IPS-15b (cell line): ENCODE results near the gene ELAPOR1.

ENCODE experiments used
- H3K27me3 ChIP-seq: one replicate; pipeline ENCODE4 v1.6.1; 2013; ENCODE audit warnings: low read length; ENCODE audit not compliant: control insufficient read depth, insufficient read depth
- H3K36me3 ChIP-seq: one replicate; pipeline ENCODE4 v1.6.1; 2013; ENCODE audit warnings: low read length; ENCODE audit not compliant: control insufficient read depth, insufficient read depth
- H3K4me1 ChIP-seq: one replicate; pipeline ENCODE4 v1.6.1; 2013; ENCODE audit warnings: mild to moderate bottlenecking, low read length; ENCODE audit not compliant: control insufficient read depth, insufficient read depth
- H3K4me3 ChIP-seq: one replicate; pipeline ENCODE4 v1.5.1; 2013; ENCODE audit warnings: low read depth, low read length
- H3K9ac ChIP-seq: one replicate; pipeline ENCODE4 v1.6.1; 2013; ENCODE audit warnings: low read depth, mild to moderate bottlenecking, low read length
- H3K9me3 ChIP-seq: one replicate; pipeline ENCODE4 v1.6.1; 2013; ENCODE audit warnings: mild to moderate bottlenecking, low read length; ENCODE audit not compliant: control insufficient read depth, insufficient read depth

The ELAPOR1 gene

GRCh38 chr1:109104364-109105151, 9.4 kb upstream of the ELAPOR1 start:
- Histone ChIP-seq H3K4me1 (no peaks in the 10 kb centered on the region), H3K9me3 (no peaks in the 10 kb centered on the region), H3K36me3 (no peaks in the 10 kb centered on the region), H3K9ac (no peak overlapping the region), H3K27me3 (peaks cover 9% of the 10 kb centered on the region), H3K4me3 (no peak overlapping the region)

- Histone ChIP-seq H3K9ac (no peak overlapping the region), H3K4me3 (no peak overlapping the region), H3K4me1 (no peaks in the 10 kb centered on the region), H3K36me3 (no peaks in the 10 kb centered on the region), H3K27me3 (peaks cover 21% of the 10 kb centered on the region), H3K9me3 (no peaks in the 10 kb centered on the region)
Measured at GRCh38 chr1:109105881-109106280, 8.0 kb upstream of the ELAPOR1 start.

- H3K4me1 ChIP-seq = no peaks in the 10 kb centered on the region
- H3K27me3 ChIP-seq = peaks cover 36% of the 10 kb centered on the region
- H3K36me3 ChIP-seq = no peaks in the 10 kb centered on the region
- no peaks in the 10 kb centered on the region for H3K9me3 ChIP-seq
- H3K4me3 ChIP-seq = no peak overlapping the region
- no peak overlapping the region for H3K9ac ChIP-seq
Measured at GRCh38 chr1:109107785-109108184, 6.1 kb upstream of the ELAPOR1 start.

- H3K27me3 ChIP-seq = peaks cover 57% of the 10 kb centered on the region
Measured at GRCh38 chr1:109109906-109110305, 4.0 kb upstream of the ELAPOR1 start.

GRCh38 chr1:109111386-109112055, 2.4 kb upstream of the ELAPOR1 start:
- H3K9me3 ChIP-seq = no peaks in the 10 kb centered on the region
- no peak overlapping the region for H3K9ac ChIP-seq
- no peaks in the 10 kb centered on the region for H3K4me1 ChIP-seq
- H3K27me3 ChIP-seq = peaks cover 66% of the 10 kb centered on the region
- no peak overlapping the region for H3K4me3 ChIP-seq
- H3K36me3 ChIP-seq = no peaks in the 10 kb centered on the region

More at GRCh38 chr1:109109906-109110305, 4.0 kb upstream of the ELAPOR1 start:
- Histone ChIP-seq H3K4me3 (no peak overlapping the region), H3K9me3 (no peaks in the 10 kb centered on the region), H3K9ac (no peak overlapping the region), H3K36me3 (no peaks in the 10 kb centered on the region), H3K4me1 (no peaks in the 10 kb centered on the region)

GRCh38 chr1:109112056-109112651, 1.8 kb upstream of the ELAPOR1 start:
- Histone ChIP-seq H3K4me1 (no peaks in the 10 kb centered on the region), H3K36me3 (no peaks in the 10 kb centered on the region), H3K9me3 (no peaks in the 10 kb centered on the region), H3K27me3 (peaks cover 65% of the 10 kb centered on the region), H3K4me3 (no peak overlapping the region), H3K9ac (no peak overlapping the region)

GRCh38 chr1:109112652-109113285, 1.1 kb upstream of the ELAPOR1 start:
- Histone ChIP-seq H3K27me3 (peaks cover 65% of the 10 kb centered on the region), H3K9me3 (no peaks in the 10 kb centered on the region), H3K4me3 (peak overlapping the region; percentile 75), H3K9ac (no peak overlapping the region), H3K4me1 (no peaks in the 10 kb centered on the region), H3K36me3 (no peaks in the 10 kb centered on the region)

- Histone ChIP-seq H3K9ac (no peak overlapping the region), H3K36me3 (no peaks in the 10 kb centered on the region), H3K4me1 (no peaks in the 10 kb centered on the region), H3K9me3 (no peaks in the 10 kb centered on the region), H3K4me3 (peak overlapping the region; percentile 75), H3K27me3 (peaks cover 60% of the 10 kb centered on the region)
Measured at GRCh38 chr1:109114342-109114674, 393 bp downstream of the ELAPOR1 start.

- Histone ChIP-seq H3K9ac (no peak overlapping the region), H3K27me3 (peaks cover 49% of the 10 kb centered on the region), H3K9me3 (no peaks in the 10 kb centered on the region), H3K4me1 (no peaks in the 10 kb centered on the region), H3K4me3 (no peak overlapping the region), H3K36me3 (no peaks in the 10 kb centered on the region)
Measured at GRCh38 chr1:109115685-109116084, 1.8 kb downstream of the ELAPOR1 start.

- H3K27me3 ChIP-seq = peaks cover 44% of the 10 kb centered on the region
- H3K36me3 ChIP-seq = no peaks in the 10 kb centered on the region
- H3K9ac ChIP-seq = no peak overlapping the region
- H3K9me3 ChIP-seq = no peaks in the 10 kb centered on the region
- H3K4me1 ChIP-seq = no peaks in the 10 kb centered on the region
- no peak overlapping the region for H3K4me3 ChIP-seq
Measured at GRCh38 chr1:109116286-109116685, 2.4 kb downstream of the ELAPOR1 start.

- Histone ChIP-seq H3K4me3 (no peak overlapping the region), H3K9ac (no peak overlapping the region), H3K27me3 (peaks cover 30% of the 10 kb centered on the region), H3K36me3 (no peaks in the 10 kb centered on the region), H3K4me1 (no peaks in the 10 kb centered on the region), H3K9me3 (no peaks in the 10 kb centered on the region)
Measured at GRCh38 chr1:109118089-109118488, 4.2 kb downstream of the ELAPOR1 start.
